HepG2 (cell line): ENCODE measurements around the gene TRPM5. TPM values are rescaled to one million over a fixed set of nuclear protein-coding genes. Genes with fewer than 3 reads are reported as not detected.
A peak's percentile ranks its signal among the peaks of the same experiment; 100 is the strongest.

Source experiments
- ATAC-seq: fragments of 200-7000 bp; cut with Tn5 transposase; 3 replicates; pipeline ENCODE4 v1.9.1; 2020; ENCODE audit warnings: mild to moderate bottlenecking, moderate library complexity
- BruUV-seq: library from RNA; stranded (reverse); fragments of 400-500 nt; replicated peaks from 2 replicates; lab custom pipeline; 2021; lab: Mats Ljungman, UMichigan
- CTCF ChIA-PET: fragments of 300-600 bp; formaldehyde crosslinking; extraction: SDS; loops from one replicate; lab custom pipeline; 2021; ENCODE audit warnings: low total read pairs, inconsistent platforms, low intra/inter-chr PET ratio; lab: Yijun Ruan, JAX
- POLR2A ChIA-PET: fragments of 350-600 bp; sonication (Branson Sonifier 250); formaldehyde crosslinking; loops from one replicate; lab custom pipeline; 2020; ENCODE audit warnings: antibody characterized with exemption, inconsistent platforms; lab: Yijun Ruan, JAX
- DNase-seq: peaks from one replicate; pipeline ENCODE4 v3.0.0-alpha.2; 2015; ENCODE audit warnings: low spot score
- FAIRE-seq: peaks from 3 replicates; lab custom pipeline; 2011; peaks lifted over from hg19 to GRCh38; lab: Jason Lieb, UNC
- H2AFZ ChIP-seq: one replicate; pipeline ENCODE4 v1.6.1; 2011; ENCODE audit warnings: low read length, inconsistent platforms
- H3K27ac ChIP-seq: fragments of 300-600 bp; 3 replicates; pipeline ENCODE4 v1.8.0; 2011; ENCODE audit warnings: mixed run types, mild to moderate bottlenecking, mixed read lengths, low read length, inconsistent platforms; ENCODE audit not compliant: insufficient read depth; ENCODE audit errors: extremely low read length
- H3K27me3 ChIP-seq, 2 experiments: fragments of 200-600 bp in 1 of 2; 2 replicates in 1 of 2; 3 replicates in 1 of 2; pipeline versions ENCODE4 v1.6.0 to v1.8.0; 2011; ENCODE audit warnings: low read length in 2 of 2, mild to moderate bottlenecking in 2 of 2, moderate library complexity in 2 of 2, inconsistent platforms in 1 of 2; ENCODE audit not compliant: insufficient read depth in 2 of 2, control insufficient read depth in 1 of 2
- H3K36me3 ChIP-seq, 2 experiments: fragments of 200-600 bp in 1 of 2; replicated peaks in 1 of 2; 2 replicates in 1 of 2; 3 replicates in 1 of 2; pipeline versions ENCODE4 v1.5.1 to v1.8.0; 2011; ENCODE audit warnings: low read length in 2 of 2, inconsistent platforms in 1 of 2; ENCODE audit not compliant: insufficient read depth in 2 of 2, control insufficient read depth in 1 of 2
- H3K4me1 ChIP-seq: 2 replicates; pipeline ENCODE4 v1.5.1; 2012; ENCODE audit warnings: low read length, inconsistent platforms; ENCODE audit not compliant: insufficient read depth
- H3K4me2 ChIP-seq: 2 replicates; pipeline ENCODE4 v1.6.0; 2011; ENCODE audit warnings: low read depth, low read length, inconsistent platforms
- H3K4me3 ChIP-seq, 3 experiments: fragments of 200-600 bp in 1 of 3; sonication (generic), shearing (Covaris generic) in 1 of 3; replicated peaks in 1 of 3; 2 replicates each; pipeline ENCODE4 v1.5.1; 2011 to 2016; ENCODE audit warnings: low read length in 3 of 3, inconsistent platforms in 2 of 3, low read depth in 2 of 3, mild to moderate bottlenecking in 2 of 3, control low read depth in 1 of 3, mixed read lengths in 1 of 3; ENCODE audit not compliant: insufficient read depth in 1 of 3
- H3K79me2 ChIP-seq: one replicate; pipeline ENCODE4 v1.6.1; 2011; ENCODE audit warnings: low read length, inconsistent platforms; ENCODE audit not compliant: insufficient read depth
- H3K9ac ChIP-seq: 2 replicates; pipeline ENCODE4 v1.6.0; 2011; ENCODE audit warnings: mild to moderate bottlenecking, low read depth, low read length, inconsistent platforms; ENCODE audit not compliant: insufficient read depth
- H3K9me3 ChIP-seq: 2 replicates; pipeline ENCODE4 v1.5.1; 2012; ENCODE audit warnings: mild to moderate bottlenecking, low read length
- H4K20me1 ChIP-seq: 2 replicates; pipeline ENCODE4 v1.6.0; 2011; ENCODE audit warnings: inconsistent platforms, mild to moderate bottlenecking, low read length, moderate library complexity; ENCODE audit not compliant: insufficient read depth
- HES4 ChIP-seq: sonication (generic); formaldehyde crosslinking; IDR thresholded peaks from 2 replicates; pipeline ENCODE4 v1.9.0; 2021; ENCODE audit warnings: mild to moderate bottlenecking, missing genetic modification reagents, borderline replicate concordance
- HNRNPL ChIP-seq: fragments of 200-400 bp; formaldehyde crosslinking; IDR thresholded peaks from 2 replicates; pipeline ENCODE4 v1.6.1; 2017; ENCODE audit warnings: mild to moderate bottlenecking, low read depth, low read length
- MYNN ChIP-seq: sonication (generic); formaldehyde crosslinking; IDR thresholded peaks from 2 replicates; pipeline ENCODE4 v1.4.0; 2020; ENCODE audit warnings: mild to moderate bottlenecking, low read depth, missing genetic modification reagents
- TCF7 ChIP-seq: sonication (generic); IDR thresholded peaks from 2 replicates; pipeline ENCODE4 v1.6.1; 2016; ENCODE audit warnings: antibody characterized with exemption, low read depth
- ZNF382 ChIP-seq: sonication (generic); formaldehyde crosslinking; IDR thresholded peaks from 2 replicates; pipeline ENCODE4 v1.5.0; 2020; ENCODE audit warnings: missing genetic modification reagents, mild to moderate bottlenecking, borderline replicate concordance
- ZNF609 ChIP-seq: sonication (generic); formaldehyde crosslinking; IDR thresholded peaks from 2 replicates; pipeline ENCODE4 v1.4.0; 2020; ENCODE audit warnings: mild to moderate bottlenecking, missing genetic modification reagents, borderline replicate concordance
- WGBS: methylation state at CpG from one replicate; pipeline ENCODE4 v1.1.6; 2017; ENCODE audit warnings: low lambda C conversion rate; 5-methylcytosine and 5-hydroxymethylcytosine counted together
- in situ Hi-C: cut with HindIII; loops from 2 replicates; pipeline ENCODE4 v1.10.0; 2017; ENCODE audit warnings: low pct_unique_long_range_greater_than_20kb; ENCODE audit not compliant: extremely low pct_ligation_motif_present
- intact Hi-C: fragments of 100-400 bp; cut with micrococcal nuclease; formaldehyde crosslinking; loops from one replicate; pipeline ENCODE4 v1.10.0; 2022; ENCODE audit not compliant: unreplicated experiment
- polyA plus RNA-seq, 8 experiments: library from polyadenylated mRNA; depleted of rRNA in 3 of 8; stranded (reverse) in 7 of 8; unstranded in 1 of 8; fragments of >200 nt; fragmentation: Illumina TruSeq in 4 of 8; extraction: Trizol in 4 of 8; gene quantifications; 2 replicates each; pipeline versions ENCODE4 v1.2.1 to v1.2.3, GENCODE V29; 2011 to 2016; ENCODE audit warnings: low read depth in 4 of 8, missing spikeins in 1 of 8, mixed read lengths in 1 of 8; ENCODE audit not compliant: insufficient read depth in 1 of 8
- total RNA-seq, 5 experiments: library from RNA; depleted of rRNA; stranded (reverse); fragments of >200 nt; fragmentation: Illumina TruSeq; extraction: Trizol; gene quantifications; 2 replicates each; pipeline ENCODE4 v1.2.3, GENCODE V29; 2016; ENCODE audit warnings: low read depth in 1 of 5

Gene TRPM5
- total and polyA plus RNA-seq, 2 of the 13 experiments (the other 11 are each of a cell fraction or from before 2014, with no cell fraction given): 0.12 TPM; not detected in 1

GRCh38 chr11:2459796-2460531, 15.7 kb upstream of the TRPM5 start:
- in situ Hi-C loops (no loop called here), intact Hi-C loops (no loop called here)
- Histone ChIP-seq H3K4me2 (no peak overlapping the region), H2AFZ (no peak overlapping the region), H3K4me3 (no peak overlapping the region), H3K36me3 (no peaks in the 10 kb centered on the region), H3K9ac (no peak overlapping the region), H3K4me1 (peaks cover 21% of the 10 kb centered on the region), H3K27ac (no peak overlapping the region), H3K27me3 (peaks cover 10 to 68% of the 10 kb centered on the region in 2 experiments), H3K9me3 (no peaks in the 10 kb centered on the region), H3K79me2 (no peaks in the 10 kb centered on the region), H4K20me1 (no peaks in the 10 kb centered on the region)
- WGBS: 38% methylated on average over 7 of the region's 13 CpGs
- BruUV-seq: no TSS peak
- no peak for FAIRE-seq
- no peak for DNase-seq
- TF ChIP-seq HNRNPL (0 out of 2 replicates have a peak, but pooled peaks have one; percentile 17), ZNF609 (CRISPR knock-in tag) (no peak), ZNF382 (no peak), MYNN (CRISPR knock-in tag) (no peak), TCF7 (no peak), HES4 (CRISPR knock-in tag) (no peak)
- ChIA-PET CTCF (no interaction called here), POLR2A (no interaction called here)
- ATAC-seq: no peak
